Epithelial cell of esophagus (primary cell): ENCODE data around the gene BOD1L1.

Experiments used
- DNase-seq: peaks from one replicate; pipeline ENCODE4 v3.0.0; 2010; ENCODE audit warnings: low read depth
- H3K4me3 ChIP-seq: 2 replicates; pipeline ENCODE4 v1.5.1; 2011; ENCODE audit warnings: mild to moderate bottlenecking, low read length, control low read depth
- TF ChIP-seq, protein P1 (sequence below): IDR thresholded peaks from 2 replicates; pipeline ENCODE4 v1.5.1; 2011; ENCODE audit warnings: low read depth, mild to moderate bottlenecking, low read length, control low read depth, inconsistent platforms; ENCODE audit not compliant: insufficient read depth; ENCODE audit errors: missing control alignments

BOD1L1 gene

GRCh38 chr4:13618212-13618806, 9.2 kb downstream of the BOD1L1 start:
- DNase-seq = no peak
- TF ChIP-seq, protein P1, sequence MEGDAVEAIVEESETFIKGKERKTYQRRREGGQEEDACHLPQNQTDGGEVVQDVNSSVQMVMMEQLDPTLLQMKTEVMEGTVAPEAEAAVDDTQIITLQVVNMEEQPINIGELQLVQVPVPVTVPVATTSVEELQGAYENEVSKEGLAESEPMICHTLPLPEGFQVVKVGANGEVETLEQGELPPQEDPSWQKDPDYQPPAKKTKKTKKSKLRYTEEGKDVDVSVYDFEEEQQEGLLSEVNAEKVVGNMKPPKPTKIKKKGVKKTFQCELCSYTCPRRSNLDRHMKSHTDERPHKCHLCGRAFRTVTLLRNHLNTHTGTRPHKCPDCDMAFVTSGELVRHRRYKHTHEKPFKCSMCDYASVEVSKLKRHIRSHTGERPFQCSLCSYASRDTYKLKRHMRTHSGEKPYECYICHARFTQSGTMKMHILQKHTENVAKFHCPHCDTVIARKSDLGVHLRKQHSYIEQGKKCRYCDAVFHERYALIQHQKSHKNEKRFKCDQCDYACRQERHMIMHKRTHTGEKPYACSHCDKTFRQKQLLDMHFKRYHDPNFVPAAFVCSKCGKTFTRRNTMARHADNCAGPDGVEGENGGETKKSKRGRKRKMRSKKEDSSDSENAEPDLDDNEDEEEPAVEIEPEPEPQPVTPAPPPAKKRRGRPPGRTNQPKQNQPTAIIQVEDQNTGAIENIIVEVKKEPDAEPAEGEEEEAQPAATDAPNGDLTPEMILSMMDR = no peak
- no peak overlapping the region for H3K4me3 ChIP-seq

DNA sequence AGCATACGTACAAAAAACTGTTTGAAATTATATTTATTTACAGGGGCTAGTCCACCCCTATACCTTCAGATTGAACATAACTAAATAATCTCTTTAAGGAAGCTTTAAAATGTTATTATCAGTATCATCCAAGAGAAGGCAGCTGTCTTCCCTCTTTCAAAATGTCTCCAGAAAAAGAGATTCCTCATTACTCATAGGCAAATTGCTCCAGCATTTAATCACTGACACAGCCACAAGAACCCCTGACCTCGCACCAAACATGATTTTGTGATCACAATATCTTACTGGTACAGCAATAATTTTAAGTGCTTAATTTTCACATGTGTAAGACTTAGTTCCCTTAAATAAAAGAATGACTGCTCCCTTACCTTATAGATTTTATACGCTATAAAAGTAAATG, 9.7 kb downstream of the BOD1L1 start:
- TF ChIP-seq, protein P1 = no peak
- no peak for DNase-seq
- no peak overlapping the region for H3K4me3 ChIP-seq

DNA sequence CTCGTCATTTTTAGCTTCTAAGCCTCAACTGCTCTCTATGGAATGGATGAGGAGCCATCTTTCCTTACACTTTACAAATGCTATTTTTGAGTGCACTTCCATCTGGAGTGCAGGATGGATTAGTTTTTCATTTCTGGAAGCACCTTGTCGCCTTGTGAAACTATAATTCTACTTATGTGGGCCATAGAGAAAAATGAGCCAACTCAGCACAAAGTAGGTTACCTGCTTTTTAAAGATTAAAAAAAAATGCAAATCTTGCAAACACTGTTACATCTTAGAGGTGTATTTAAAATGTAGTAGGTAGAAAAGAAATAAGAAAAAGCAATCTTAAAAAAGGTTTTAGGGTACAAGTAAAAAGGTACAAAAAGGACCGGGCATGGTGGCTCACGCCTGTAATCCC, 10.9 kb downstream of the BOD1L1 start:
- TF ChIP-seq, protein P1 = no peak
- no peak overlapping the region for H3K4me3 ChIP-seq
- DNase-seq = no peak

- DNase-seq = no peak
- TF ChIP-seq, protein P1 = no peak
- no peak overlapping the region for H3K4me3 ChIP-seq
Measured at GRCh38 chr4:13615161-13615560, 12.4 kb downstream of the BOD1L1 start.

GRCh38 chr4:13612569-13612968, 15.0 kb downstream of the BOD1L1 start:
- TF ChIP-seq, protein P1 = no peak
- DNase-seq = no peak
- no peak overlapping the region for H3K4me3 ChIP-seq

GRCh38 chr4:13611283-13611842, 16.2 kb downstream of the BOD1L1 start:
- TF ChIP-seq, protein P1 = no peak
- no peak overlapping the region for H3K4me3 ChIP-seq
- peak; percentile 75 for DNase-seq

DNA sequence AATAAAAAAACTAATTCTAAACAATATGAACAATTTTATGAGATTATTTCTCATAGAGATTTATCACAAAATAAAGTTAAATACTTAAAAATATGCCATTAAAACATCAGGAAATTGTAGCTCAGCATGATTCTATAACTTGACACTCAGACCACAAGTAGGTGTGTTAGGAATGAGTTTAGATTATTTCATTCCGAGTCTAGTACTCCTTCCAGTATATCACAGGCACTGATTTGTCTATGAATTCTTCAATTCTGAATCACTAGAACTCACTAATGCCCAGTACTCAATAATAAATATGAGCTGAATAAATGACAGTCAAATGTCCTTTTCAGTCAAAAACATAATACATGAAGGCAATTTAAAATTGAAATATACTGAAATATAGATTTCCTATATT, 22.2 kb downstream of the BOD1L1 start:
- TF ChIP-seq, protein P1 = no peak
- H3K4me3 ChIP-seq = no peak overlapping the region
- peak; percentile 29 for DNase-seq
